H1 (cell line): Measurements from ENCODE around the gene HOXD10. TPM values are rescaled to one million over a fixed set of nuclear protein-coding genes. Genes with fewer than 3 reads are reported as not detected.
A peak's percentile ranks its signal among the peaks of the same experiment; 100 is the strongest.

Experiments used
- ATF2 ChIP-seq: IDR thresholded peaks from 2 replicates; pipeline ENCODE4 v1.6.1; 2012; ENCODE audit warnings: low read length, inconsistent platforms
- BRCA1 ChIP-seq: IDR thresholded peaks from 2 replicates; pipeline ENCODE4 v1.6.1; 2012; ENCODE audit warnings: low read depth, low read length, improper control_type of control experiment
- CTBP2 ChIP-seq: IDR thresholded peaks from 2 replicates; pipeline ENCODE4 v1.7.0; 2011; ENCODE audit warnings: borderline replicate concordance, mild to moderate bottlenecking, moderate library complexity, mixed read lengths, low read length; ENCODE audit not compliant: insufficient read depth, insufficient read length
- GABPA ChIP-seq: IDR thresholded peaks from 2 replicates; pipeline ENCODE4 v1.6.1; 2011; ENCODE audit warnings: mild to moderate bottlenecking, low read length, moderate library complexity, borderline replicate concordance; ENCODE audit not compliant: insufficient read depth
- JUND ChIP-seq: IDR thresholded peaks from 2 replicates; pipeline ENCODE4 v1.6.1; 2011; ENCODE audit warnings: mild to moderate bottlenecking, improper control_type of control experiment, low read length
- RXRA ChIP-seq: IDR thresholded peaks from 2 replicates; pipeline ENCODE4 v1.6.1; 2011; ENCODE audit warnings: low read depth, mild to moderate bottlenecking, low read length, moderate library complexity; ENCODE audit not compliant: insufficient read depth
- SAP30 ChIP-seq: fragments of 300-600 bp; sonication (generic); IDR thresholded peaks from 2 replicates; pipeline ENCODE4 v1.7.1; 2012; ENCODE audit warnings: low read length, moderate library complexity, mild to moderate bottlenecking, inconsistent platforms; ENCODE audit not compliant: insufficient read depth, insufficient replicate concordance
- SIN3A ChIP-seq, 2 experiments: IDR thresholded peaks in 1 of 2; conservative IDR thresholded peaks in 1 of 2; 2 replicates each; pipeline ENCODE4 v1.6.1; 2011 to 2012; ENCODE audit warnings: low read length in 2 of 2, improper control_type of control experiment in 1 of 2, low read depth in 1 of 2, mild to moderate bottlenecking in 1 of 2
- SIX5 ChIP-seq: IDR thresholded peaks from 2 replicates; pipeline ENCODE4 v1.6.1; 2011; ENCODE audit warnings: mild to moderate bottlenecking, low read depth, low read length
- SUZ12 ChIP-seq: fragments of 200-600 bp; sonication (generic); IDR thresholded peaks from 2 replicates; pipeline ENCODE4 v1.6.1; 2012; ENCODE audit warnings: mild to moderate bottlenecking, inconsistent platforms, low read length, moderate library complexity, mixed read lengths
- polyA plus RNA-seq, 7 experiments: library from polyadenylated mRNA; depleted of rRNA in 3 of 7; stranded (reverse) in 5 of 7; unstranded in 2 of 7; fragments of >200 nt in 5 of 7; fragments of 200-250 nt in 2 of 7; gene quantifications; 1 replicate in 5 of 7; 2 replicates in 1 of 7; 4 replicates in 1 of 7; pipeline versions ENCODE4 v1.2.1 to v1.2.3, GENCODE V29; 2011 to 2013; ENCODE audit warnings: missing spikeins in 2 of 7, mixed read lengths in 2 of 7
- total RNA-seq: library from RNA; stranded (reverse); fragmentation: NEBNext Ultra II Directional; extraction: Animal tissue kit (Norgen Biotek cat#: 25700); gene quantifications from 2 replicates; pipeline ENCODE4 v1.2.1, GENCODE V29; 2021

HOXD10 gene
- total and polyA plus RNA-seq, 2 of the 8 experiments (the other 6 are each of a cell fraction or from before 2014, with no cell fraction given): not detected

GRCh38 chr2:176091329-176092258 lies 25.0 kb upstream of the HOXD10 start (continued):
- no peak for TF ChIP-seq GABPA
- TF ChIP-seq BRCA1: no peak
- no peak for TF ChIP-seq JUND
- no peak for TF ChIP-seq SAP30
- no peak for TF ChIP-seq CTBP2
- no peak for TF ChIP-seq ATF2
- no peak for TF ChIP-seq SIX5
- TF ChIP-seq RXRA: no peak
- TF ChIP-seq SIN3A (conservative IDR thresholded peaks at IDR 0.05 in 1 of 2, IDR thresholded peaks at IDR 0.05 in 1 of 2; ENCODE audit: low read depth in 1 of 2, low read length in 2 of 2): 0 out of 4 replicates have a peak, but pooled peaks of 1 of the 2 experiments have one; percentile 24
- TF ChIP-seq SUZ12: peak; percentile 99
